Neural cell (in vitro differentiated cells): ENCODE data around the gene SLC22A23. TPM values are rescaled to one million over a fixed set of nuclear protein-coding genes. Genes with fewer than 3 reads are reported as not detected.

Experiments used
- H2AFZ ChIP-seq: fragments of 200-600, 300-800 bp; sonication (generic), shearing (Covaris generic); 2 replicates; pipeline ENCODE4 v1.6.0; 2014; ENCODE audit warnings: low read depth, mild to moderate bottlenecking, antibody characterized with exemption, low read length, moderate library complexity
- H3F3A ChIP-seq: fragments of 200-600 bp; shearing (Covaris generic); 2 replicates; pipeline ENCODE4 v1.6.1; 2016; ENCODE audit warnings: mild to moderate bottlenecking, moderate library complexity, mixed read lengths, antibody characterized with exemption, low read length; ENCODE audit not compliant: insufficient read depth, poor library complexity, severe bottlenecking
- H3K27ac ChIP-seq: fragments of 200-600, 300-800 bp; sonication (generic), shearing (Covaris generic); 2 replicates; pipeline ENCODE4 v1.5.1; 2014; ENCODE audit warnings: mild to moderate bottlenecking, low read length, moderate library complexity
- H3K27me3 ChIP-seq: fragments of 300-800, 200-600 bp; sonication (generic), shearing (Covaris generic); 2 replicates; pipeline ENCODE4 v1.6.0; 2014; ENCODE audit warnings: mild to moderate bottlenecking, low read depth, low read length, moderate library complexity; ENCODE audit not compliant: insufficient read depth
- H3K36me3 ChIP-seq: fragments of 300-800, 200-600 bp; sonication (generic), shearing (Covaris generic); 2 replicates; pipeline ENCODE4 v1.5.1; 2014; ENCODE audit warnings: mild to moderate bottlenecking, antibody characterized with exemption, low read length, moderate library complexity; ENCODE audit not compliant: insufficient read depth
- H3K4me2 ChIP-seq: fragments of 300-800, 200-600 bp; sonication (generic), shearing (Covaris generic); 2 replicates; pipeline ENCODE4 v1.6.0; 2014; ENCODE audit warnings: mild to moderate bottlenecking, low read length
- H3K4me3 ChIP-seq: fragments of 300-800, 200-600 bp; sonication (generic), shearing (Covaris generic); 2 replicates; pipeline ENCODE4 v1.5.1; 2014; ENCODE audit warnings: mild to moderate bottlenecking, low read length, moderate library complexity
- H3K79me2 ChIP-seq: fragments of 200-600 bp; shearing (Covaris generic); replicated peaks from 2 replicates; pipeline ENCODE4 v1.6.0; 2014; ENCODE audit warnings: mild to moderate bottlenecking, low read length, moderate library complexity; ENCODE audit not compliant: insufficient read depth
- H3K9ac ChIP-seq: fragments of 300-800, 200-600 bp; sonication (generic), shearing (Covaris generic); 2 replicates; pipeline ENCODE4 v1.6.1; 2016; ENCODE audit warnings: mild to moderate bottlenecking, low read length, mixed read lengths
- H3K9me2 ChIP-seq: fragments of 200-600 bp; shearing (Covaris generic); 2 replicates; pipeline ENCODE4 v1.6.1; 2016; ENCODE audit warnings: mild to moderate bottlenecking, low read length, mixed read lengths; ENCODE audit not compliant: insufficient read depth
- H3K9me3 ChIP-seq: fragments of 200-600, 300-800 bp; sonication (generic), shearing (Covaris generic); 2 replicates; pipeline ENCODE4 v1.6.1; 2016; ENCODE audit warnings: mild to moderate bottlenecking, mixed run types, low read length, moderate library complexity, mixed read lengths
- H4K20me1 ChIP-seq: fragments of 200-600 bp; shearing (Covaris generic); 2 replicates; pipeline ENCODE4 v1.6.1; 2016; ENCODE audit warnings: mild to moderate bottlenecking, mixed run types; ENCODE audit not compliant: insufficient read depth
- EP300 ChIP-seq: fragments of 450-650 bp; conservative IDR thresholded peaks from 2 replicates; pipeline ENCODE4 v1.6.1; 2014; ENCODE audit warnings: antibody characterized with exemption, mild to moderate bottlenecking, moderate library complexity; ENCODE audit not compliant: poor library complexity, severe bottlenecking
- EZH2 ChIP-seq: fragments of 200-600, 300-800 bp; shearing (Covaris generic), sonication (generic); IDR thresholded peaks from 2 replicates; pipeline ENCODE4 v1.6.1; 2014; ENCODE audit warnings: antibody characterized with exemption, low read length, borderline replicate concordance, mild to moderate bottlenecking; ENCODE audit not compliant: insufficient read depth, poor library complexity, severe bottlenecking
- MXI1 ChIP-seq: fragments of 450-650 bp; conservative IDR thresholded peaks from 2 replicates; pipeline ENCODE4 v1.6.1; 2014; ENCODE audit warnings: antibody characterized with exemption, mild to moderate bottlenecking; ENCODE audit not compliant: poor library complexity, severe bottlenecking
- POLR2AphosphoS5 ChIP-seq: IDR thresholded peaks from 2 replicates; pipeline ENCODE4 v1.6.1; 2012
- RAD21 ChIP-seq: fragments of 450-650 bp; conservative IDR thresholded peaks from 2 replicates; pipeline ENCODE4 v1.6.1; 2014; ENCODE audit warnings: antibody characterized with exemption, mild to moderate bottlenecking, moderate library complexity
- SMC3 ChIP-seq: fragments of 450-650 bp; conservative IDR thresholded peaks from 2 replicates; pipeline ENCODE4 v1.6.1; 2014; ENCODE audit warnings: antibody characterized with exemption, mild to moderate bottlenecking, moderate library complexity; ENCODE audit not compliant: poor library complexity
- TAF1 ChIP-seq: IDR thresholded peaks from 2 replicates; pipeline ENCODE4 v1.6.1; 2012; ENCODE audit warnings: low read depth
- polyA plus RNA-seq: library from polyadenylated mRNA; depleted of rRNA; stranded (reverse); fragments of >200 nt; gene quantifications from 2 replicates; pipeline ENCODE4 v1.2.3, GENCODE V29; 2014
- TF ChIP-seq, protein P1 (sequence below): IDR thresholded peaks from 2 replicates; pipeline ENCODE4 v1.6.1; 2012; ENCODE audit warnings: borderline replicate concordance
- TF ChIP-seq, protein P2 (sequence below): fragments of 450-650 bp; IDR thresholded peaks from 2 replicates; pipeline ENCODE4 v1.5.1; 2014; ENCODE audit warnings: antibody characterized with exemption, mild to moderate bottlenecking, moderate library complexity; ENCODE audit not compliant: poor library complexity, severe bottlenecking

Gene SLC22A23
- polyA plus RNA-seq, 1 donor from 2014 or later: 8.8 TPM

- Histone ChIP-seq H3K79me2 (no peaks in the 10 kb centered on the region), H3K9me2 (no peaks in the 10 kb centered on the region), H3K27ac (no peak overlapping the region), H3K36me3 (no peaks in the 10 kb centered on the region), H3K4me3 (no peak overlapping the region), H4K20me1 (no peaks in the 10 kb centered on the region), H3K9ac (no peak overlapping the region), H3F3A (no peaks in the 10 kb centered on the region), H3K4me2 (no peak overlapping the region), H3K9me3 (no peaks in the 10 kb centered on the region), H2AFZ (no peak overlapping the region), H3K27me3 (no peaks in the 10 kb centered on the region)
- TF ChIP-seq POLR2AphosphoS5 (no peak), EP300 (no peak), TAF1 (no peak), RAD21 (no peak), SMC3 (no peak), EZH2 (no peak)
- TF ChIP-seq, protein P1, sequence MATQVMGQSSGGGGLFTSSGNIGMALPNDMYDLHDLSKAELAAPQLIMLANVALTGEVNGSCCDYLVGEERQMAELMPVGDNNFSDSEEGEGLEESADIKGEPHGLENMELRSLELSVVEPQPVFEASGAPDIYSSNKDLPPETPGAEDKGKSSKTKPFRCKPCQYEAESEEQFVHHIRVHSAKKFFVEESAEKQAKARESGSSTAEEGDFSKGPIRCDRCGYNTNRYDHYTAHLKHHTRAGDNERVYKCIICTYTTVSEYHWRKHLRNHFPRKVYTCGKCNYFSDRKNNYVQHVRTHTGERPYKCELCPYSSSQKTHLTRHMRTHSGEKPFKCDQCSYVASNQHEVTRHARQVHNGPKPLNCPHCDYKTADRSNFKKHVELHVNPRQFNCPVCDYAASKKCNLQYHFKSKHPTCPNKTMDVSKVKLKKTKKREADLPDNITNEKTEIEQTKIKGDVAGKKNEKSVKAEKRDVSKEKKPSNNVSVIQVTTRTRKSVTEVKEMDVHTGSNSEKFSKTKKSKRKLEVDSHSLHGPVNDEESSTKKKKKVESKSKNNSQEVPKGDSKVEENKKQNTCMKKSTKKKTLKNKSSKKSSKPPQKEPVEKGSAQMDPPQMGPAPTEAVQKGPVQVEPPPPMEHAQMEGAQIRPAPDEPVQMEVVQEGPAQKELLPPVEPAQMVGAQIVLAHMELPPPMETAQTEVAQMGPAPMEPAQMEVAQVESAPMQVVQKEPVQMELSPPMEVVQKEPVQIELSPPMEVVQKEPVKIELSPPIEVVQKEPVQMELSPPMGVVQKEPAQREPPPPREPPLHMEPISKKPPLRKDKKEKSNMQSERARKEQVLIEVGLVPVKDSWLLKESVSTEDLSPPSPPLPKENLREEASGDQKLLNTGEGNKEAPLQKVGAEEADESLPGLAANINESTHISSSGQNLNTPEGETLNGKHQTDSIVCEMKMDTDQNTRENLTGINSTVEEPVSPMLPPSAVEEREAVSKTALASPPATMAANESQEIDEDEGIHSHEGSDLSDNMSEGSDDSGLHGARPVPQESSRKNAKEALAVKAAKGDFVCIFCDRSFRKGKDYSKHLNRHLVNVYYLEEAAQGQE: no peak
- TF ChIP-seq, protein P2, sequence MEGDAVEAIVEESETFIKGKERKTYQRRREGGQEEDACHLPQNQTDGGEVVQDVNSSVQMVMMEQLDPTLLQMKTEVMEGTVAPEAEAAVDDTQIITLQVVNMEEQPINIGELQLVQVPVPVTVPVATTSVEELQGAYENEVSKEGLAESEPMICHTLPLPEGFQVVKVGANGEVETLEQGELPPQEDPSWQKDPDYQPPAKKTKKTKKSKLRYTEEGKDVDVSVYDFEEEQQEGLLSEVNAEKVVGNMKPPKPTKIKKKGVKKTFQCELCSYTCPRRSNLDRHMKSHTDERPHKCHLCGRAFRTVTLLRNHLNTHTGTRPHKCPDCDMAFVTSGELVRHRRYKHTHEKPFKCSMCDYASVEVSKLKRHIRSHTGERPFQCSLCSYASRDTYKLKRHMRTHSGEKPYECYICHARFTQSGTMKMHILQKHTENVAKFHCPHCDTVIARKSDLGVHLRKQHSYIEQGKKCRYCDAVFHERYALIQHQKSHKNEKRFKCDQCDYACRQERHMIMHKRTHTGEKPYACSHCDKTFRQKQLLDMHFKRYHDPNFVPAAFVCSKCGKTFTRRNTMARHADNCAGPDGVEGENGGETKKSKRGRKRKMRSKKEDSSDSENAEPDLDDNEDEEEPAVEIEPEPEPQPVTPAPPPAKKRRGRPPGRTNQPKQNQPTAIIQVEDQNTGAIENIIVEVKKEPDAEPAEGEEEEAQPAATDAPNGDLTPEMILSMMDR: no peak
Measured at GRCh38 chr6:3412779-3413500, 43.9 kb downstream of the SLC22A23 start.

DNA sequence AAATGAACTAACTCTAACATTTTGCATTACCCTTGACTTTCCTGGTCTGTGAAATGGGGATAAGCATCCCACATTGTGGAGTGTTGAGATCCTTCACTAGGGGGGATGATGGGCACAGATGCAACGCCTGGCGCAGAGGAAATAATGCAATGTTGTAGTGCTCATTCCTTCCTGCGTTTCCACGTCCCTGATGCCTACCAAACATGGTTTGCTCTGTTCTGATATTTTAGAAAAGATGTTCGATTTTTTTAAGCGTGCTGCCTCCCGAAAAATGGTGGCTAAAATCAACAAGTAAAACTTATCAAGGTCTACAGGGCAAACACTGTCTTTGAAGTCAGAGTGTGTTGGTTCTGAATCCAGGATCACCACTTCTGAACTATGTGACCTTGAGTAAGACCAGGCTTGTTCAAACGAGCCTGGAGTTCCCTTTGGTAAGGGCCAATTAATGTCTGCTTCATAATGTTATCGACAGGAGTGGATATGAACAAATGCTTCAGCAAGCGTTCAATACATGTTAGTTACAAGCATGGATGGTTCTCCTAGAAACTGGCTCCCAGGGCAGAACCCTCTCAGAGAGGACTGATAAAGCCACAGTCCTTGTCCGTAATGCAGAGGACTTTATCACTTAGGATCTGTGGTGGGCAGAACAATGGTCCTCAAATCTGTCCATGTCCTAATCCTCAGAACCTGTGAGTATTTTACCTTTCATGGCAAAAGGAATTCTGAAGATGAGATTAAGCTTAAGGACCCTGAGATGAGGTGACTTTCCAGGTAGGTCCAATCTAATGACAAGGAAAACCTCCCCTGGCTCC lies 44.7 kb downstream of the SLC22A23 start:
- Histone ChIP-seq H3K4me3 (no peak overlapping the region), H3K27me3 (no peaks in the 10 kb centered on the region), H3K9me2 (no peaks in the 10 kb centered on the region), H3K27ac (no peak overlapping the region), H4K20me1 (no peaks in the 10 kb centered on the region), H3K36me3 (no peaks in the 10 kb centered on the region), H3K9ac (no peak overlapping the region), H3K79me2 (no peaks in the 10 kb centered on the region), H3K4me2 (no peak overlapping the region), H3F3A (no peaks in the 10 kb centered on the region), H2AFZ (no peak overlapping the region), H3K9me3 (no peaks in the 10 kb centered on the region)
- TF ChIP-seq TAF1: no peak
- TF ChIP-seq SMC3: no peak
- TF ChIP-seq MXI1: no peak
- no peak for TF ChIP-seq RAD21
- no peak for TF ChIP-seq POLR2AphosphoS5
- TF ChIP-seq, protein P1: no peak
- TF ChIP-seq EZH2: no peak
- TF ChIP-seq, protein P2: no peak
- TF ChIP-seq EP300: no peak
